Measurements from ENCODE around the gene BRAP. TPM values are rescaled to one million over a fixed set of nuclear protein-coding genes. Genes with fewer than 3 reads are reported as not detected.

Gene BRAP
- total RNA-seq, 1 experiment from 2014 or later: 24.7 TPM

GRCh38 chr12:111673503-111673902 is 12.3 kb downstream of the BRAP start:
- H3K79me2 ChIP-seq (ENCODE audit: low read length): no peaks in the 10 kb centered on the region
- H3K4me3 ChIP-seq (ENCODE audit: low read length): no peak overlapping the region
- no peak overlapping the region for H2AFZ ChIP-seq (ENCODE audit: low read length)
- no peak overlapping the region for H3K9ac ChIP-seq (ENCODE audit: low read length)
- no peak overlapping the region for H3K4me2 ChIP-seq (ENCODE audit: low read length)
- H3K9me3 ChIP-seq (ENCODE audit: low read length): no peaks in the 10 kb centered on the region
- ChIA-PET POLR2A (ENCODE audit: unreplicated experiment) (no interaction called here), CTCF (interaction anchor here (0.6 to 0.7 kb wide), 4 partner anchors 49 to 178 kb away, joined by 5 to 6 read pairs (median 6); no protein-coding TSS in a partner anchor)
- ATAC-seq (peak; percentile 55), DNase-seq (peak; percentile 55)
- TF ChIP-seq EZH2phosphoT487 (IDR thresholded peaks at IDR 0.05; ENCODE audit: borderline replicate concordance, low read length): no peak
- TF ChIP-seq, protein P1, sequence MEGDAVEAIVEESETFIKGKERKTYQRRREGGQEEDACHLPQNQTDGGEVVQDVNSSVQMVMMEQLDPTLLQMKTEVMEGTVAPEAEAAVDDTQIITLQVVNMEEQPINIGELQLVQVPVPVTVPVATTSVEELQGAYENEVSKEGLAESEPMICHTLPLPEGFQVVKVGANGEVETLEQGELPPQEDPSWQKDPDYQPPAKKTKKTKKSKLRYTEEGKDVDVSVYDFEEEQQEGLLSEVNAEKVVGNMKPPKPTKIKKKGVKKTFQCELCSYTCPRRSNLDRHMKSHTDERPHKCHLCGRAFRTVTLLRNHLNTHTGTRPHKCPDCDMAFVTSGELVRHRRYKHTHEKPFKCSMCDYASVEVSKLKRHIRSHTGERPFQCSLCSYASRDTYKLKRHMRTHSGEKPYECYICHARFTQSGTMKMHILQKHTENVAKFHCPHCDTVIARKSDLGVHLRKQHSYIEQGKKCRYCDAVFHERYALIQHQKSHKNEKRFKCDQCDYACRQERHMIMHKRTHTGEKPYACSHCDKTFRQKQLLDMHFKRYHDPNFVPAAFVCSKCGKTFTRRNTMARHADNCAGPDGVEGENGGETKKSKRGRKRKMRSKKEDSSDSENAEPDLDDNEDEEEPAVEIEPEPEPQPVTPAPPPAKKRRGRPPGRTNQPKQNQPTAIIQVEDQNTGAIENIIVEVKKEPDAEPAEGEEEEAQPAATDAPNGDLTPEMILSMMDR (conservative IDR thresholded peaks at IDR 0.05; ENCODE audit: low read depth, low read length): peak; percentile 61
- H3K4me1 ChIP-seq (ENCODE audit: insufficient read depth, low read length): no peaks in the 10 kb centered on the region
- no peaks in the 10 kb centered on the region for H3F3A ChIP-seq (ENCODE audit: low read length, unreplicated experiment)
- H3K36me3 ChIP-seq (ENCODE audit: low read depth, low read length): peaks cover 48% of the 10 kb centered on the region
- H3K9me2 ChIP-seq (replicated peaks; ENCODE audit: low read length): no peaks in the 10 kb centered on the region
- H3K27ac ChIP-seq (ENCODE audit: low read length): no peak overlapping the region
- H4K20me1 ChIP-seq (ENCODE audit: low read length): no peaks in the 10 kb centered on the region
- BruUV-seq (replicated peaks): no TSS peak
- H3K27me3 ChIP-seq (ENCODE audit: low read length): no peaks in the 10 kb centered on the region
- intact Hi-C loops (cut with micrococcal nuclease): loop anchor here (10.0 kb wide), 2 partner anchors 149 to 279 kb away; no protein-coding TSS in a partner anchor

DNA sequence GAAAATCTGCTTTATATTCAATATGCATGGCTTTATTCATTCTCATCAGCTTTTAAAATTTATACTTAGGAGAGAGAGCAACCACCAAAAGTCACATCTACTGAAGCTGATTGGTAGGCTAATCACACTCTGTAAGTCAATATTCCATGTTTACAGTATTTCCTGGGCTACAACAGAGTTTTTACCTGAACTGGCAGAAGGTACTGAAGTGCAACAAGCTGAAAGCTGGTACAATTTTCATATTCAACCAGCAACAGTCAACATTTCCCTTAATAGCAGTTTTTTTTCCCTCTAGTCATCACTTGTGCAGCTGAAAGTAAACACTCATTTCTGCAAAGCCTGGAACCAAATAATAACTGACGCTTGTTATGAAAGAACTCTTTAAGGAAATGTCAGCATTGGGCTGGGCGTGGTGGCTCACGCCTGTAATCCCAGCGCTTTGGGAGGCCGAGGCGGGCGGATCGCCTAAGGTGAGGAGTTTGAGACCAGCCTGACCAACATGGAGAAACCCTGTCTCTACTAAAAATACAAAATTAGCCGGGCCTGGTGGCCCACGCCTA is 12.9 kb downstream of the BRAP start:
- Histone ChIP-seq H3K9ac (ENCODE audit: low read length) (no peak overlapping the region), H3K9me2 (replicated peaks; ENCODE audit: low read length) (no peaks in the 10 kb centered on the region), H3K4me1 (ENCODE audit: insufficient read depth, low read length) (no peaks in the 10 kb centered on the region), H3K27me3 (ENCODE audit: low read length) (no peaks in the 10 kb centered on the region), H3K36me3 (ENCODE audit: low read depth, low read length) (peaks cover 47% of the 10 kb centered on the region), H3K4me3 (ENCODE audit: low read length) (no peak overlapping the region), H3K4me2 (ENCODE audit: low read length) (no peak overlapping the region), H3K79me2 (ENCODE audit: low read length) (no peaks in the 10 kb centered on the region), H3K9me3 (ENCODE audit: low read length) (no peaks in the 10 kb centered on the region), H3K27ac (ENCODE audit: low read length) (no peak overlapping the region), H4K20me1 (ENCODE audit: low read length) (no peaks in the 10 kb centered on the region), H3F3A (ENCODE audit: low read length, unreplicated experiment) (no peaks in the 10 kb centered on the region), H2AFZ (ENCODE audit: low read length) (no peak overlapping the region)
- DNase-seq (no peak), ATAC-seq (no peak)
- no TSS peak for BruUV-seq (replicated peaks)
- TF ChIP-seq EZH2 (IDR thresholded peaks at IDR 0.05; ENCODE audit: low read length, unreplicated experiment): no peak
- TF ChIP-seq EZH2phosphoT487 (IDR thresholded peaks at IDR 0.05; ENCODE audit: borderline replicate concordance, low read length): no peak
- TF ChIP-seq, protein P1 (conservative IDR thresholded peaks at IDR 0.05; ENCODE audit: low read depth, low read length): no peak
- intact Hi-C loops (cut with micrococcal nuclease): loop anchor here (10.0 kb wide), 2 partner anchors 148 to 278 kb away; no protein-coding TSS in a partner anchor
- CTCF ChIA-PET: interaction anchor here (0.6 kb wide), 1 partner anchor 79 kb away, joined by 6 read pairs; no protein-coding TSS in a partner anchor
- POLR2A ChIA-PET (ENCODE audit: unreplicated experiment): no interaction called here
